HG02763 (cell line): ENCODE measurements around the gene GPC5.
A peak's percentile ranks its signal among the peaks of the same experiment; 100 is the strongest.
"Not testable (repeated sequence)": the region's sequence is repeated elsewhere in the genome, so short reads cannot be mapped to it uniquely, and the experiment has no call there.

Experiments used
- ATAC-seq: cut with Tn5 transposase; IDR thresholded peaks from one replicate; pipeline ENCODE4 v1.9.1; 2021; ENCODE audit warnings: mild to moderate bottlenecking, moderate library complexity; ENCODE audit not compliant: unreplicated experiment

The GPC5 gene

DNA sequence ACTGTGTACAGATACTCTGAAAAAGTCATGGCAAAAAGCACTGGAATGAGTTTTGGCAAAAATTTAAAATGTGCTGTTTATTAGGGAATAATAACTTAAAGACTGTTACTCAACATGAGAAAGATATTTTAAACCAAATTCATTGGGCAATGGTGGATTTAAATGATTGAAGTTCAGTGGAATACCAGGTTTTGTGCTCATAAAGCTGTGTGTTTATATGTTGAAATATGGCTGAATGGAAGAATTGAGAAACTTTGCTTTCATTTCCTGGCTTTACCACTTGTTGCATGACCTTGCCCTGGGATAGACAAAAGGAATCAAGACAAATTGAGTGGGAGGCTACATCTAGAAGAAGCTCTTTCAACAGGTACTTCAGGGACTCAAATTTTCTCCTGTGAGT, 246.4 kb downstream of the GPC5 start:
- ATAC-seq, result no peak

DNA sequence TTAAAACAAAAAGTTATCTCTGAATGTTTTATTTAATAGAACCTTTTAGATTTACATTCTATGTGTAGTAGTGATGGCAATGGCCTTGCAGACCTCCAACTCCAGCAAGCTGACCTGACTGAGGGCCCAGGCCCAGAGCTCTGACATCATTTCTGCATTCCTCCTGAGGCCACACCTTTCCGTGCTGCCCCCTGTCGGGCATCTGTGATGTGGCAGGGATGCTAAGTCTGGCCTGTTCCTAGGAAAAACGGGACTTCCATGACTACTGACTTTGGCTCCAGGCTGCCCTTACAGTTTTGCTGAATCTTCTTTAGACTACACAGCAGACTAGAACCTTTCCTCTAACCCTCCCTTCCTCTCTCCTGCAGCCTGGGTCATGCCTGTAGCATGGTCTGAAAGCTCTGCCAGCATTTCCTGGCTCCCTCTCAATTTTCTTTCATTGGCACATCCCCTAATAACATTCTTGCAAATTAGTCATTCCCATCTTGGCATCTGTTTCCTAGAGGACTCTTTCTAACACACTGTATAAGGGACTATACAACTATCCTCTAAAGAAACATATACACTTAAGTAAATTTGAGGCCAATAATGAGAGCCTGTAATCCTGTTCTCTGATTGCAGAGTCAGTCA, 249.1 kb downstream of the GPC5 start:
- ATAC-seq, result no peak

DNA sequence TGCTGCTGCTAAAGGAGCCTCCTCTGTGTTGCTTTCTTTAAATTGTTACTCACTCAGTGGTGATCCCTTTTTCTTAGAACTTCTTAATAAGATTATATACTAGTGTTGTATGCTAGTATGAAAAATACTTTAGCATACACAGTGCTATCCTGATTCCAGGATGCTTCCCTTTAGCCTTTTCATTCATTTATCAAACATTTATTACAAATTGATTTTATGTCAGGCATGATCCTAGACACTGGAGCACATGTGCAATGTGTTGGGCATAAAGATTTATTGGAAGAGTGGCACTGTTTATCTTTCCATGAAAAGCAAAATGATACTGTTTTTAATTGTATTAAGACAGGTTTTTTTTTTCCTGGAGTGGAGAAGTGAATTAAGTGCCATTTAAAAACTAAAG, 249.6 kb downstream of the GPC5 start:
- no peak for ATAC-seq

DNA sequence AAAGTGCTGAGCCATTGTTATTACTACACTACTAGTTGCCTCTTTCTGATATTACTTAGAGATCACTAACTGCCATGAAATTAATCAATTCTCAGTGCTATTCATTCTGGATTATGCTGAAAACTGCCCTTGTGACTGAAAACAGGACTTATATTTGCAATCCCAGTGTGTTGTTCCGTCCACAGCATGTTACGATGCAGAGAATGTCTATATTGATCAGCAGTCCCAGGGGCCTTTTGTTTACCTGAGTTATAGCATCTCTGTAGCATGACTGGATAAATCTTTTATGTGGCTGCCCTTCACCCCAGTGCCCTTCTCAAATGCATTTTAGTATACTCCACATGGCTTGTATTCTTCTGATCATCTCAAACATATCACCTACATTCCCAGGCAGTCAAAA, 251.0 kb downstream of the GPC5 start:
- no peak for ATAC-seq

DNA sequence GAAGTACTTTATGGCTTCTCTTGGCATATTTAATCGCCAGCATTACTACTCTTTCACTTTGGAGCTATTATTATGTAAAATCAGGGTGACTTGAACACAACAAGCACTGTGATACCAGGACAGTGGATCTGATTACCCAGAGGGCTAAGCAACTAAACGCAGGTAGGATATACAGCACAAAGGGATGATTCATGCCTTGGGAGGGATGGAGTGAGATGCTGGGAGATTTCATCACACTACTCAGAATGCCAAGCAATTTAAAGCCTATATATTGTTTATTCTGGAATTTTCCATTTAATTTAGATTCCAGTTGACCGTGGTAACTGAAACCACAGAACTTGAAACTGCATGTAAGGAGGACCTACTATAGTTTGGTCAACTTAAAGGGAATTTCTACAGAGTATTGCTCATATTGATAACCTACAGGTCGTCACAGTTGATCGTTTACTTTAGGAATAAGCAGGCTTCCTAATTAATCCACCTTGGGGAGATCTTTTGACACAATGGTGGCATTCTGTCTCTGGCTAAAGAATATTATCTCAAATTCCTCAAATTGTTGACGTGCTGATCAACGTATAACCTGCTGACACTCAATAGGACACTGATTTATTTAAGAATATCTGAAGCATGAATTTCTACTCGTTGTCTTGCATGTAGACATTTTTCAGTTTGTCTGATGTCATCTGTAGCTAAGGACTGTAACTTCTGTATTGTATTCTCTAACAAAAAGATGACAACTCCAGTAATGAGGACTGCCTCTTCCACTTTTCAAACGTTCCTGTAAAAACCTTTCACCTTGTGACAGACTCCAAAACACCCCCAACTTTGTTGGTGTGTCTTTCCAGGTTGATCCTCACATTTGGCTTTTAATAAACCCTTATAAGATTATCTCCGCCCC, 254.2 kb downstream of the GPC5 start:
- no peak for ATAC-seq

DNA sequence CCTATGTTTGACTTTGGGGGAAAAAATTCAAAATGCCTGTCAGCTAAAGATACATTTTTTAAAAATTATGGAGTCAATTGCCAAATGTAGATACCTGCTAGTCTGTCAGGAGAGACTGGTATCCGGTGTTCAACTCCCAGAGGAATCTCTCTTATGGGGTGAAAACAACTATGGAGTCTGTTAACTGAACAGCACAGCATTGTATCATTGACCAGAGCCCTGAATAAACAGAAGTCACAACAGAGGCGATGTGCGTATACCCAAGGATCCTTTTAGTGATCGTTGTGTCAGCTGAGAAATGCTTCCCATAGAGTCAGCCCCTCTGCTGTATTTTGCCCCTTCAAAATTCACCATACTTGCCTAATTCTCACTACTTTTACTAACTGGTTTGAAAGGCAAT, 257.3 kb downstream of the GPC5 start:
- ATAC-seq, result no peak

DNA sequence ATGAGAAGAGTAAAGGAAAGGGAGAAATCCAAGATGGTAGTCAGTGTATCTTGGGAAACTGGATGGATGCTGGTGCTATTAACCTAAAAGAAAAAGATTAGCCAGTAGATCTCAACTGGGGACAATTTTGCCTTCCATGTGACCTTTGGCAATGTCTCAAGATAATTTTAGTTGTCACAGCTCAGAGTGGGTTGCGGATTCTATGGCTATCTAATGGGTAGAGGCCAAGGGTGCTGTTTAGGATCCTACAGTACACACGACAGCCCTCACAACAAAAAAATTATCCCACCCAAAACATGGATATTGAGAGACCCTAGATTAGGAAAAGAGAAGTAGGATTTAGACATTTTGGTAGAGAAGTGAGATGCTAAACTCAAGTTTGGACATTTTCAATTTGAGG, 258.9 kb downstream of the GPC5 start:
- ATAC-seq, result no peak

DNA sequence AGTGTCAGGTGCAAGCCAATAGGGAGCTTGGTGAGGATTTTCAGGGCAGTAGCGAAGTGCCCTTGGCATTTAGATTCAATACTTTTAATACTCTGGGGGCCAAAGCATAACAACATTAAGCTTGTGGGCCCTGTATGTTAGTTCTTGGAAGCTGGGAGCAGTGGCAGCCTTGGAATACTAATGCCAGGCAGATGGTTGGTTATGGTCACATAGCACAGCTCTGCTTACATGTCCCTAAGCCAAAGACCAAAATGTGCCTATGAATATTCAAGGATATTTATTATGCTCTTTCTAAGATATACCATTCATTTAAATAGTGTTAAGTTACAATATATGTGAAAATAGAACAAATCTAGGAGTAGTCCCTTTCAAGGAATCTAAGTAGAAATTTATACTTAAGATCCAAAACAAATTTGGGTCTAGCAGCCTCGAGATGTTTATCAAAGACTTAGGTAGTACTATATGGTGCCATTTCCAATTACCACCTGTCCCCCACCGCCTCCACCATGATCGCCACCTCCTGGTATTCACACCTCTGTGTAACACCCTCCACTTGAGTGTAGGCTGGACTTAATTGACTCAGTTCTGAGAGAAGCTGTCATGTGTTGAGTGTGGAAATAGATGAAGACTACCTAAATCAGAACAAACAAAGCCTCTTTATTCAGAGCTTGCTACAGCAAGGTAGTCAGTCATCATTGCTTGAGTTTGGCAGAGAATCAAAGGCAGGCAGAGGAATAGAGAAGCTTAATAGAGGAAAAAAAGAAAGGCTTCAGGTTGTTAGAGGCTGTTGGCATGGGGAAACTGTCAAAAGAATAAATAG, 261.0 kb downstream of the GPC5 start:
- ATAC-seq, result no peak

DNA sequence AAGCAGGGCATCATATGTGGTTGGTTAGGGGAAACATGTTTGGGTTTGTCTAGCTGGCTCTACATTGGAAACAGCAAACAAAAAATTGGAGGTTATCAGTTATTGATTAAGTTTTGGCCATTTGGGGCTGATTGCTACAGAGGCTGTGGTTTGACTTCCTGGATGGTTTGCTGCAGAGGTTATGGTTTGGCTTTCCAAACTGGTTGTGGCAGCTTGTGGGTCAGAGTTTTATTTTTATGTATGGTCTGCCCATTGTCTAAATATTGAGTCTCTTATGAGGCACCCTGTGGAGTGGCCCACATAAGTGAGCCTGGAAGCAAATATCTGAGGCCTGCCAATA, 261.6 kb downstream of the GPC5 start:
- ATAC-seq, result no peak

DNA sequence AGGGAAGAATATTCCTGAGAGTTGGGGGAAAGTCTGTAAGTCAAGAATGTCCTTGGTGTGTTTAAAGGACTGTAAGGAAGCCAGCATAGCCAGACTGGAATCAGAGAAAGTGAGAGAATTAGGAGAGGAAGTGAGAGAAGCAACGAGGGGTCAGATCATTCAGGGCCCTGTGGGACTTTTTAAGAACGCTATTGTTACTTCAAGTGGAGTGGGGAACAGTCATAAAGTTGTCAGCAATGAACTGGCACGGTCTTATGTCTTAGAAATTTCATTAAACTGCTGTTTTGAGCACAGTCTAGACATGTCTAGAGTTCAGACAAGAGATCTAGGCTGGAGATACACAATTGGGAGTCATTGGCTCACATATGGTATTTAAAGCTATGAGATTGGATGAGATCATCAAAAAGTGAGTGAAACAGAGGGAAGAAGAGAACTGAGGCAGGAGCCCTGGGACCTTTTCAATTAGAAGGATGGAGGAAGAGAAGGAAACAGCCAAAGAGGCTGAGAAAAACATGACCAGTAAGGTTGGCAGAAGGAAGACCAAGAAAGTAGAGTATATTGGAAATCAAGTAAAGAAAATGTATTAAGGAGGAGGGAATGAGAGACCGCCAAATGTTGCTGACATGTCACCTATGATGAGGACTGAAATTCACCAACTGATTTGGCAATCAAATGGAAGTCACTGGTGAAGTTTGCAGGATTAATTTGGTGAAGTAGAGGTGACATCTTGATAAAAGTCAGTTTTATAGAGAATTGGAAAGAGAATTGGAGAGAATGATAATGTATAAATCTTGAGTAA, 263.5 kb downstream of the GPC5 start:
- ATAC-seq, result peak; percentile 49

DNA sequence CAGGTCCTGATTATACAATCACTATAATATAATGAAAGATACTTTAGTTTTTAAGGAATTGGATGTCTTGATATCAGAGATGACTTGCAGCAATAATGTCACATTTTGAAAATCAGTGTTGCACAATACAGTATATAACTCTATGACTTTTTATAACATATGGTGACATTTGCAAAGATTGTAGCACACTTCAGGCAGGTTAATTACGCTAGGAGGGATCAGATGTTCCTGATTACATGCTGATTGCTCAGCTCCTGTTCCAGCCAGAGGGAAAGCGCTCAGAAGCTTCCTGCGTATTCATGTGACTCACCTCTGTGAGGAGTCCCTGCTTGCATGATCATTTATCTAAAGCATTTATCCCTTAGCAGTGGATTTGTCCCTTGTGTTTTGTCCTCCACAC, 265.6 kb downstream of the GPC5 start:
- ATAC-seq, result no peak

DNA sequence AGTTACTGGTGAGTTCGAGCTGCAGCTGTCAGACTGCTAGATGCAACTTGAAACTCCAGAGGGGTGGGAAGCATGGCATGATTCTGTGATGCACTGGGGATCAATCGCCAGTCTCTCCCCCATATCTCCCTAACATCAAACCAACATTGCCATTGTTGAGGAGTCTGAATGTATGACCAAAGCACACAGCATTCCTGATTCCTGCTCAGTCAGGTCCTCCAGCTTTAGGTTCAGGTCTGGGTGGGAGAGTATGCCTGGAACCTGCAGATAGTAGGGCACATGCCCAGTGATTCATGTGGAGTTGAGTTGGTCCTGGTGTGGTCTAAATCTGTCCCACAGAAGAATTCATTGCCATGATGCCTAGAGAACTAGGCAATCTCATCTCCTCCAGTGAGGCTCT, 269.1 kb downstream of the GPC5 start:
- ATAC-seq, result no peak

DNA sequence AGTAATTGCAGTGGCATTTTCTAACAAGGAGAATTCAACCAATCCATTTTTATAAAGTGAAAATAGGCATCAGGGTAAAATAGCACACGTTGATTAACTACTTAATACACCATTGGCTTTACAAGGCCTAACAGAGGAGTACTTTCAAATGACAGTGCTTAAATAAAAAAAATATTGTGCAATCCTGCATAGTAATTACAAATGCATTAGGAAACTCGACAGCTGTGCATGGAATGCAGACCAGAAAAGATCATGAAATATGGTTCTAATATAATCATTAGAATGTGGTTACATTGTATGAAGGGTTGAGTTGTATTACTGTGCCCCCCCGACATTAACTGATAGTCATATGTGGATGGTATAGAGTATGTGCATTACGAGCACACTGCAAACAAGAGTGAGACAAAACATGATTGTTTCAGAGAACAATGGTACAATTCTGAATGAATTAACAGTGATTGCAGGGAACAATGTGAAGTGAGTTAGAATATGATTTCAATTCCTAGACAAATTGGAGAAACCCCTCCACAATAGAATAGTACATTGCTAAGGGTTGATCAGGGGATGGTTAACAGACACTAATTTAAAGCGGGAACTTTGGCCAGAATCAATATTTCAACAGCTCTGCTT, 270.6 kb downstream of the GPC5 start:
- no peak for ATAC-seq

DNA sequence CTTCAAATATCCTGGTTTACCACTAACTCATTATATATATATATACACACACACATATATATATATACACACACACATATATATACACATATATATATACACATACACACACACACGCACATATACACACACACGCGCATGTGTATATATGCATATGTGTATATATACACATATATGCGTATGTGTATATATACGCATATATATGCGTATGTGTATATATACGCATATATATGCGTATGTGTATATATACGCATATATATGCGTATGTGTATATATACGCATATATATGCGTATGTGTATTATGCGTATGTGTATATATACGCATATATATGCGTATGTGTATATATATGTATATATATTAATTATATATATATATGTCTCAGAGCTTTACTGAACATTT, 275.9 kb downstream of the GPC5 start:
- ATAC-seq, result not testable (repeated sequence)

DNA sequence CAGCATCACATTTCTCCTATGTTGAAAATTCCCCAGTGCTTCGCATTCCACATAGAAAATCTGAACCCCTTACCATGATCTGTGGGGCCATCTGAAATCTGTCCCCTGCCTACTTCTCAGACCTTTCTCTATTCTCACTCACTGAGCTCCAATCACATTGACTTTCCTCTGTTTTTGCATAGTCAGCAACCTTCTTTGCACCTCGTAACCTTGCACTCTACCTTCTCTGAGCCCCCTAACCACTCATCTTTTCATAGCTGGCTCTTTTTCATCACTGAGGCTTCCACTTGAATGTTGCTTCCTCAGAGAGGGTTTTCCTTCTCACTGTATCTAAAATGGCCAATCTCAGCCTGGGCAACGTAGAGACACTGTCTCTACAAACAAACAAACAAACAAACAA, 286.3 kb downstream of the GPC5 start:
- ATAC-seq, result no peak

DNA sequence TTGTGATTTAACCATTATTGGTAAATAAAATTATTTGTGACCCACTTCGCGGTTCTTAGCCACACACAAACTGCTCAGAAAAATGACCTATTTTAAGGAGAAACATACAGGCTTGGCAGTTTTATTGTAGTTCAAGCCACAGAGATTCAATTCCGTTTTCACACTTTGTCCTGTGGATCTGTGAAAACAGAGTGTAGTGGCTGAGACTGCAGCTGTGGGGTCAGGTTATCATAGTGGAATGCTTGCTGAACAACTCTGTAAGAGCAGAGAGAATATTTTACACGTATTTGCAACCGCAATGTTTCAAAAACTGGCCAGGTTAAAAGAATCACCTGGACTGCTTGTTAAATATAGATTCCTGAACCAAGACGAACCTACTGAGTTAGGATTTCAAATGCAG, 292.5 kb downstream of the GPC5 start:
- no peak for ATAC-seq

DNA sequence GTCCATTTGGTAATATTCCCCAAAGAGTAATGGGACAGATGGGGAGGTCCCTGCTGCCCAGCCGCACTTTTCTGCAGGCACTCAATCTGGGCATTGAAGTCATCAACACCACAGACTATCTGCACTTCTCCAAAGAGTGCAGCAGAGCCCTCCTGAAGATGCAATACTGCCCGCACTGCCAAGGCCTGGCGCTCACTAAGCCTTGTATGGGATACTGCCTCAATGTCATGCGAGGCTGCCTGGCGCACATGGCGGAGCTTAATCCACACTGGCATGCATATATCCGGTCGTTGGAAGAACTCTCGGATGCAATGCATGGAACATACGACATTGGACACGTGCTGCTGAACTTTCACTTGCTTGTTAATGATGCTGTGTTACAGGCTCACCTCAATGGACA, 295.0 kb downstream of the GPC5 start:
- no peak for ATAC-seq

DNA sequence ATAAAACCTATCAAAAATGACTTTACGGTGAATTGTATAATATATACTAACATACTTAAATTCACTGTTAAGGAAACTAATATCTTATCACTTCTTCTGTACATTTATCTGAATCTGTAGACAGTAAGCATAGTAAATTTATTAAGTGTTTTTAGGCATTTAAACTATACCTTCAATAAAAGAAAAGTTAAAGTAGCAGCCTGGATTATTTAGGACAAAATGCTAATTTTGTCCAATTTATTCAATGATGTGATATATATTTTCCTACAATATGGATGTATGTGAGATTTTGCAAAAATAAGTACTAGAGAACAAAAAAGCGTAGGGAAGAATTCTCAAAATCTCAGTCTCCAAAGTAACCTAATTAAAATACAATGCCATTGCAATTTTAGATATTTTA, 299.9 kb downstream of the GPC5 start:
- ATAC-seq, result no peak

DNA sequence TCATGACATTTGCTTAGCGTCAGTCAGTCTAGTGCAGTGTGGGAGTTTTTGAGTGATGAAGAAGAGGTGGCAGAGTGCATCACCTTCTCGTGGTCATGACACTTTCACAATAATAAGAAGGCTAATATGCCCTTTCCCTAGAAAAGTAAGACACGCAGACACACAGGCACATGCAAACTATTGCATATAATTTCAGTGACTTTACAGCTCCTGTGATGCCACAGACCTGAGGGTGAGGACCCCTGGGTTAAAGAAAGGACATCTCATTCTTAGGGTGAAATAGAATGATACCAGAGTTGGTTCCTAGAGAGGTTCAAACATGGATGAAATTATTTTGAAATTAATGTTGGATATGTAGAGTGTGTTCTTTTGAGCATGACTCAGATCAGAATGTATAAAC, 300.3 kb downstream of the GPC5 start:
- ATAC-seq, result no peak

DNA sequence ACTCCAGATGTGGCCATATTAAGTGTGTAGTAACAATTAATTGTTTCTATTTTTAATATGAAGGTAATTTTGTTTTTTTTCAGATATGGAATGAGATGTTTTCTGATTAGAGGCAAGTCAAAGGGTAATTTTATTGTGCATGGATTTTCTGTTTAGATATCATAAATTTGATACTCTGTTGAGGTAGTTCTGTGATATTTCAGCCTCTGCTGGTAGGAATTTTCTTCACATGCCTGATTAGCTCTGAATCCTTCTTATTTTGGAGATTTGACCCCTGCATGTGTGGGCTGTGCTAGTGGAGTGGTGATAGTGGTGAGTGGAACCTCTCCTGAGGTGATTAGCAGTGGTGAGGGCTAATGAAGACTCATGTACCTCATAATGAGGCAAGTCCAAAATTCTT, 301.4 kb downstream of the GPC5 start:
- no peak for ATAC-seq

DNA sequence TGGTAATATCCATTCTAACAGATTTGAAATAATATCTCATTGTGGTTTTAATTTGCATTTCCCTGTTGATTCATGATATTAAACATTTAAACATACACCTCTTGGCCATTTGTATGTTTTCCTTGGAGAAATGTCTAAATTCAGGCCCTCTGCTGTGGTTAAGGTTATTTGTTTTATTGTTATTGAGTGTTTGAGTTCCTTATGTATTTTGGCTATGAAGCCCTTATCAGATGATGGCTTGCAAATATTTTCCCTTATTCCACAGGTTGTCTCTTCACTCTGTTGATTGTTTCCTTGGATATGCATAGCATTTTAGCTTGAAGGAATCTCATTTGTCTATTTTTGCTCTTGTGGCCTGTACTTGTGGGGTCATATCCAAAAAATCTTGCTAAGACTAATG, 303.6 kb downstream of the GPC5 start:
- no peak for ATAC-seq
